CD14-positive monocyte (primary cell): ENCODE data around the gene CNPY2. TPM values are rescaled to one million over a fixed set of nuclear protein-coding genes. Genes with fewer than 3 reads are reported as not detected.
"Not testable (repeated sequence)": the region's sequence is repeated elsewhere in the genome, so short reads cannot be mapped to it uniquely, and the experiment has no call there.

Source experiments
- DNase-seq, 3 donors: peaks; one replicate each; pipeline ENCODE4 v3.0.0-alpha.2; 2011 to 2022
- H2AFZ ChIP-seq: 2 replicates; pipeline ENCODE4 v1.6.0; 2012; ENCODE audit warnings: mild to moderate bottlenecking, low read depth, low read length, inconsistent platforms; ENCODE audit not compliant: insufficient read depth, poor library complexity, severe bottlenecking
- H3K27ac ChIP-seq, 2 donors: 1 replicate in 1 of 2; 2 replicates in 1 of 2; pipeline ENCODE4 v1.5.1; 2012 to 2013; ENCODE audit warnings: low read length in 2 of 2, control low read depth in 1 of 2, inconsistent platforms in 1 of 2, low read depth in 1 of 2, mild to moderate bottlenecking in 1 of 2
- H3K27me3 ChIP-seq, 2 donors: one replicate each; pipeline versions ENCODE4 v1.6.0 to v1.6.1; 2011 to 2013; ENCODE audit warnings: low read length in 2 of 2; ENCODE audit not compliant: control insufficient read depth in 2 of 2, insufficient read depth in 2 of 2
- H3K36me3 ChIP-seq, 2 donors: replicated peaks in 1 of 2; 1 replicate in 1 of 2; 2 replicates in 1 of 2; pipeline versions ENCODE4 v1.5.1 to v1.6.1; 2012 to 2013; ENCODE audit warnings: low read length in 2 of 2, control low read depth in 1 of 2, inconsistent platforms in 1 of 2, mild to moderate bottlenecking in 1 of 2; ENCODE audit not compliant: insufficient read depth in 2 of 2, control insufficient read depth in 1 of 2
- H3K4me1 ChIP-seq, 2 donors: 1 replicate in 1 of 2; 2 replicates in 1 of 2; pipeline versions ENCODE4 v1.5.1 to v1.6.1; 2012 to 2013; ENCODE audit warnings: low read length in 2 of 2, control low read depth in 1 of 2, inconsistent platforms in 1 of 2, mild to moderate bottlenecking in 1 of 2, moderate library complexity in 1 of 2; ENCODE audit not compliant: insufficient read depth in 2 of 2, control insufficient read depth in 1 of 2
- H3K4me2 ChIP-seq: replicated peaks from 2 replicates; pipeline ENCODE3; 2012; ENCODE audit warnings: low read length, moderate library complexity, mild to moderate bottlenecking; ENCODE audit not compliant: poor library complexity, severe bottlenecking; ENCODE audit errors: extremely low read depth
- H3K4me3 ChIP-seq, 3 experiments: fragments of 200-600 bp in 1 of 3; sonication (generic) in 1 of 3; replicated peaks in 1 of 3; 1 replicate in 2 of 3; 2 replicates in 1 of 3; pipeline ENCODE4 v1.5.1; 2011 to 2013; ENCODE audit warnings: low read length in 3 of 3, mild to moderate bottlenecking in 3 of 3, control low read depth in 2 of 3, low read depth in 2 of 3, inconsistent platforms in 1 of 3, moderate library complexity in 1 of 3
- H3K79me2 ChIP-seq: 2 replicates; pipeline ENCODE4 v1.6.0; 2012; ENCODE audit warnings: mild to moderate bottlenecking, control low read depth, inconsistent platforms, low read length, moderate library complexity; ENCODE audit not compliant: insufficient read depth
- H3K9ac ChIP-seq: 2 replicates; pipeline ENCODE4 v1.6.0; 2017; ENCODE audit warnings: low read length, mild to moderate bottlenecking; ENCODE audit not compliant: insufficient read depth, poor library complexity, severe bottlenecking
- H3K9me3 ChIP-seq, 2 donors: replicated peaks in 1 of 2; 1 replicate in 1 of 2; 2 replicates in 1 of 2; pipeline versions ENCODE4 v1.5.1 to v1.6.1; 2012 to 2013; ENCODE audit warnings: low read length in 2 of 2, control low read depth in 1 of 2; ENCODE audit not compliant: control insufficient read depth in 1 of 2, insufficient read depth in 1 of 2
- H4K20me1 ChIP-seq: 2 replicates; pipeline ENCODE4 v1.6.0; 2012; ENCODE audit warnings: mild to moderate bottlenecking, low read length, control low read depth, moderate library complexity; ENCODE audit not compliant: insufficient read depth
- H3K27ac Mint-ChIP-seq, 7 donors: one replicate each; pipeline ENCODE4 v1.8.0; 2020; ENCODE audit warnings: mild to moderate bottlenecking in 7 of 7, mixed read lengths in 7 of 7, moderate library complexity in 6 of 7, inconsistent platforms in 2 of 7
- H3K27me3 Mint-ChIP-seq, 3 donors: one replicate each; pipeline ENCODE4 v1.8.0; 2021 to 2022; ENCODE audit warnings: low read depth in 3 of 3, mild to moderate bottlenecking in 3 of 3, mixed read lengths in 3 of 3, moderate library complexity in 3 of 3, inconsistent platforms in 1 of 3
- H3K36me3 Mint-ChIP-seq, 2 donors: one replicate each; pipeline ENCODE4 v1.8.0; 2020; ENCODE audit warnings: mixed read lengths in 2 of 2, inconsistent platforms in 1 of 2, mild to moderate bottlenecking in 1 of 2
- H3K4me1 Mint-ChIP-seq: one replicate; pipeline ENCODE4 v1.8.0; 2020; ENCODE audit warnings: mild to moderate bottlenecking, mixed read lengths
- H3K4me3 Mint-ChIP-seq, 2 donors: one replicate each; pipeline ENCODE4 v1.8.0; 2020; ENCODE audit warnings: mild to moderate bottlenecking in 2 of 2, mixed read lengths in 2 of 2, moderate library complexity in 1 of 2
- H3K9me3 Mint-ChIP-seq, 7 donors: one replicate each; pipeline ENCODE4 v1.8.0; 2020 to 2022; ENCODE audit warnings: mixed read lengths in 7 of 7, mild to moderate bottlenecking in 6 of 7, moderate library complexity in 6 of 7, inconsistent platforms in 2 of 7
- CTCF ChIP-seq: fragments of 200-600 bp; IDR thresholded peaks from one replicate; pipeline ENCODE4 v1.8.0; 2022; ENCODE audit warnings: antibody characterized with exemption, mild to moderate bottlenecking
- whole genome bisulfite sequencing: methylation state at CpG from one replicate; pipeline ENCODE4 v1.1.5; 2013; ENCODE audit warnings: missing lambda C conversion rate; ENCODE audit not compliant: insufficient coverage; 5-methylcytosine and 5-hydroxymethylcytosine counted together
- intact Hi-C, 2 donors: fragments of 100-400 bp; cut with micrococcal nuclease; formaldehyde crosslinking; loops; one replicate each; pipeline versions ENCODE4 v1.15.0 to v1.15.1; 2023
- polyA plus RNA-seq, 3 donors: library from polyadenylated mRNA; depleted of rRNA in 1 of 3; unstranded in 2 of 3; stranded (reverse) in 1 of 3; fragments of 300-500 nt in 2 of 3; fragments of >200 nt in 1 of 3; fragmentation: Illumina TruSeq in 2 of 3; gene quantifications; 1 replicate in 2 of 3; 2 replicates in 1 of 3; pipeline ENCODE4 v1.2.3, GENCODE V29; 2012 to 2021

The CNPY2 gene
- polyA plus RNA-seq, 3 donors = 50.4 to 122 (median 121) TPM

DNA sequence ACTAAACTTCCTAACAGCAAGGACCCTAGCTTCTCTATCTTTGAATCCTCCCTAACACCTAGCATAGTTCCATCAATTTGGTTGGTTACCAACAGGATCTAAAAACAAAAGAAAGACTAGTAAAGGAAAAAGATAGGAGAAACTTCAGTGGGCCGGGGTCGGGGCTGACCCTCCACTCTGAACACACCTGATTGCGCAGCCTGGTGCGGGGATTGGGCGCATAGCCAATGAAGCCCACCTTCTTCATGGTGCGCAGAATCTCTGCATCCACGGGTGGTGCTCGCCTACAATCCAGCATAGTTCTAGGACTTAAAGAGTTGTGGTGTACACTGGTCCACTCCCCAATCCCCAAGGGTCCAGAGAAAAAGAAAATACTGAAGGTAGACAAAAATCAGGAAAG, 10.3 kb upstream of the CNPY2 start:
- H3K27me3 Mint-ChIP-seq = no peaks in the 10 kb centered on the region
- Histone ChIP-seq H3K79me2 (no peaks in the 10 kb centered on the region), H3K4me1 (peaks cover 2 to 12% of the 10 kb centered on the region in 2 donors), H4K20me1 (no peaks in the 10 kb centered on the region), H3K9me3 (no peaks in the 10 kb centered on the region), H3K4me3 (no peak overlapping the region), H3K9ac (no peak overlapping the region), H3K4me2 (no peak overlapping the region), H2AFZ (no peak overlapping the region), H3K27me3 (no peaks in the 10 kb centered on the region), H3K36me3 (peaks cover 57 to 71% of the 10 kb centered on the region in 2 donors), H3K27ac (no peak overlapping the region)
- H3K4me3 Mint-ChIP-seq = no peak overlapping the region
- peaks cover 6% of the 10 kb centered on the region for H3K4me1 Mint-ChIP-seq
- peak overlapping the region in 2 of 7 donors; percentile 11 to 54 for H3K27ac Mint-ChIP-seq
- peaks cover 62 to 65% of the 10 kb centered on the region in 2 donors for H3K36me3 Mint-ChIP-seq
- intact Hi-C loops = no loop called here
- DNase-seq = no peak
- TF ChIP-seq CTCF = no peak
- 95% methylated on average over 8 of the region's 8 CpGs for WGBS
- no peaks in the 10 kb centered on the region for H3K9me3 Mint-ChIP-seq

- TF ChIP-seq CTCF = no peak
- intact Hi-C loops = no loop called here
- Histone ChIP-seq H3K4me3 (no peak overlapping the region), H4K20me1 (no peaks in the 10 kb centered on the region), H3K4me1 (peaks cover 5 to 18% of the 10 kb centered on the region in 2 donors), H3K9ac (no peak overlapping the region), H3K27ac (no peak overlapping the region), H2AFZ (no peak overlapping the region), H3K9me3 (no peaks in the 10 kb centered on the region), H3K4me2 (no peak overlapping the region), H3K27me3 (no peaks in the 10 kb centered on the region), H3K79me2 (no peaks in the 10 kb centered on the region), H3K36me3 (peaks cover 63 to 81% of the 10 kb centered on the region in 2 donors)
- H3K36me3 Mint-ChIP-seq = peaks cover 70 to 77% of the 10 kb centered on the region in 2 donors
- no peak for DNase-seq
- 100% methylated on average over 2 of the region's 6 CpGs for WGBS
- H3K4me3 Mint-ChIP-seq = no peak overlapping the region
- no peaks in the 10 kb centered on the region for H3K27me3 Mint-ChIP-seq
- peak overlapping the region in 1 of 7 donors; percentile 3 for H3K27ac Mint-ChIP-seq
- no peaks in the 10 kb centered on the region for H3K9me3 Mint-ChIP-seq
- H3K4me1 Mint-ChIP-seq = peaks cover 12% of the 10 kb centered on the region
Measured at GRCh38 chr12:56324206-56324605, 8.4 kb upstream of the CNPY2 start.

DNA sequence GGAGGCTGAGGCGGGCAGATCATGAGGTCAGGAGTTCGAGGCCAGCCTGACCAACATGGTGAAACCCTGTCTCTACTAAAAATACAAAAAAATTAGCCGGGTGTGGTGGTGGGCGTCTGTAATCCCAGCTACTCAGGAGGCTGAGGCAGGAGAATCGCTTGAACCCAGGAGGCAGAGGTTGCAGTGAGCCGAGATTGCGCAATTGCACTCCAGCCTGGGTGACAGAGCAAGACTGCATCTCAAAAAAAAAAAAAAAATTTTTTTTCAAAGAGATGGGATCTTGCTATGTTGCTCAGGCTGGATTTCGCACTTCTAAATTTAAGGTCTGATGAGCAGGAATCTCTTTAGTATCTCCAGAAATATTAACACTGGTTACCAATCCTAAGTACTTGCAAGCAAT, 5.8 kb upstream of the CNPY2 start:
- H3K36me3 ChIP-seq = peaks cover 47 to 64% of the 10 kb centered on the region in 2 donors
- H3K4me2 ChIP-seq, H3K4me3 ChIP-seq, H4K20me1 ChIP-seq, H3K9ac ChIP-seq, H2AFZ ChIP-seq, H3K4me3 Mint-ChIP-seq, H3K9me3 ChIP-seq, intact Hi-C loops, H3K27me3 ChIP-seq, H3K9me3 Mint-ChIP-seq, H3K27me3 Mint-ChIP-seq, DNase-seq, H3K79me2 ChIP-seq: not testable (repeated sequence)
- H3K4me1 Mint-ChIP-seq = peaks cover 12% of the 10 kb centered on the region
- H3K36me3 Mint-ChIP-seq = peaks cover 58 to 63% of the 10 kb centered on the region in 2 donors
- H3K4me1 ChIP-seq = peaks cover 6 to 20% of the 10 kb centered on the region in 2 donors
- peak overlapping the region; percentile 6 to 92 (median 69) for H3K27ac Mint-ChIP-seq
- H3K27ac ChIP-seq = peak overlapping the region; percentile 4 to 65
- 76% methylated on average over 3 of the region's 8 CpGs for WGBS
